Measurements from ENCODE around the gene SYTL2.
"Not testable (repeated sequence)": the region's sequence is repeated elsewhere in the genome, so short reads cannot be mapped to it uniquely, and the experiment has no call there.

SYTL2 gene

DNA sequence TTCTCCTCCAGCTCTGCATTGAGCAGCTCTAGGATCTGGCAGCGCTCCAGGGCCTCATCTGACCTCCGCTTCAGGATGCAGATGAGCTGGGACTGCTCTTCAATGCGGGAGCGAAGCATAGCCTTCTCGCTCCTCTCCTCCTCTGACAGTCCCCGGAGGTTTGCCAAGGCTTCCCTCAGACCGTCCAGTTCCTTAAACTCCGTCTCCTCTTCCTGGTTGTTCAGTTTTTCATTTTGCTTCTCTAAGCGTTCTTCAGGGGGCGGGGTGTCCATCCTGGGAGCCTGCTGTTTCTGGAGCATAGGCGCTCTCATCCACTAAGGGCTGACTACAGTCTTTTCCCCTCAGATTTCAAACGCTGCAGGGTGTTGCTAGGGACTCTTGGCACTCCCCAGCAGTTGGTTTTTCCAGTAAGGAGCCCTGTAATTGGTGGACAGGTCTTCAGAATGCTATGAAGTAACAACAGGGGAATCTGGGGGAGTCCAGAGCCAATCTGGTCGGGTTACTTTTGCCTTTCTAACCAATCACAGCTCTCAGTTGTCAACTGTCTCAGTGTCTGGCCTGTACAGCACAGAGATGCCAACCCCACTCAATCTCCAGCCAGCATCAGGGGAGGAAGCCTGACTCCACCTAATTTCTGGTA is 125.0 kb downstream of the SYTL2 start, which contains the start of gene CCDC89:
Gene CCDC89, minus strand, starts transcription at position 376 of the 640 bp plus-strand sequence. Its CDS starts 65 bp downstream, at position 311.
- no peak for DNase-seq (ENCODE audit: low read depth in 2 of 2)

DNA sequence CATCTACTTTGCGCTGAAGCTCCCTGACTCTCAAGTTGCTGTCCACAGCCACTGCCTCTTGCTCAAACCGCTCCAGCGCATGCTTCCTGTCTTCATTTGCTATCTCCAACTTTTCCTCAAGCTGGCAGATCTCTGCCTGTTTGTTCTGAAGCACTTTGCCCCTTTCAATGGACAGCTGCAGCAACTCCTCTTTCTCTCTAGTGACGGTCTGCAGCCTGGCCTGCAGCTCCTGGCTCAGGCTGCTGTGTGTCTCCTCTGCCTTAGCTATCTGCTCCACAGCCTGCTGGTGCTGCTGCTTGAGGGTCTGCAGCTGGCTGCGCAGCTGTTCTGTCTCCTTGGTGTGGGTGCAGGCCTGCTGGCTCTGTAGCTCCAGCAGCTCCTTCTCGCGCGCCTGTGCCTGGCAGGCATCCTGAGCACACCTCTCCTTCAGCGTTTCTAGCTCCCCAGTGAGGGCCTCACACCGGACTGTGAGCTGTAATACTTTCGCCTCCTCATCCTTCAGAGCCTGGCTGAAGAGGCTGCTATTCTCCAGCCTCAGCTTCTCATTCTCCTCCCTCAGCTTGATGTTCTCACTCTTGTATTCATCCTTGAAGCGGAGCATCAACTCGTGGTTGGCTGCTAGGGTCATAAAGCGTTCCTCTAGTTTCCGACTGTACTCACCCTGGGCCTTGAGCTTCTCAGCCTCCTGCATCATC is 125.7 kb downstream of the SYTL2 start:
- DNase-seq (ENCODE audit: low read depth in 2 of 2) = no peak

DNA sequence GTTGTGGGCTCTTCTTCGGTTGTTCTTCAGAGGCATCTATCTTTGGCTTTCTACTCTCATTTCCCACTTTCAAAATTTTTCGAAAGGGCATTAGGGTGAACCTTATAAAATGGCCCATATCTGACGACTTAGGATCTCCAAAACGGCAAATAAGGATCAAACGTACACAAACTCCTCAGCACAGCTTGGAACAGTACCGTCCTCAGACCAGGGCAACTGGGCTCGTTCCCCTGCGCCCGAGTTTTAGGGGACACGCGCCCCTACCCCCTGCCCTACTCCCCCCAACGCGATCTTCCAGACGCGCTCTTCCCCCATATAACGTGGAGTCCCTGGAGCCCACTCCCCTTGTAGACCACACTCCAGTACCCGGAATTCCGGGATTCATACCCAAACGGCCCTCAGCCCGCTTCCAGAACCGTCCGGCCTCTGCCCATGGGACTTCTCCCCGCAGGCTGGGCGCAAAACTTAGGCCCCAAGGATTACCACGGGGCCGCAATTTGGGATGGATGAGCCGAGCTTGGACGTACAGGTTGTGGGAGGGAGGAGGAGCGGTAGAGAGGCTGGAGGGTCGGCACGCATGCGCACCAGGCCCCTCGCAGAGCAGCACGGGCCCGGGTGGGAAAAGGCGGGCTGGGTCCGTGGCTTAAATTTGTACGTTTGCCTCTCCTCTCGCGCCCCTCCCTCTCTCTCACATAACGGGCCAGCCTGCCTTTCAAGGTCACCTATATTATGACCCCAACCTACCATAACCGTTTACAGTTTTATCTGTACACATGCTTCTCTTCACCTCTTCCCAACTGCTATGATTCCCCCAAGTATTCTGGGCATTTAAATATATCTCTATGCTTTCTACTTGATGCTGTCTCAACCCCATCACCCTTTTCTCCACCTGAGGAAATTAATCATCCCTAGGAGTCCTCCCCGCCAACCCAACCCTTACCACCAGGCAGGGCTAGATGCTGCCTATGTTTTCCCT is 128.3 kb downstream of the SYTL2 start:
- DNase-seq (ENCODE audit: low read depth in 2 of 2) = peak; percentile 18 to 31

DNA sequence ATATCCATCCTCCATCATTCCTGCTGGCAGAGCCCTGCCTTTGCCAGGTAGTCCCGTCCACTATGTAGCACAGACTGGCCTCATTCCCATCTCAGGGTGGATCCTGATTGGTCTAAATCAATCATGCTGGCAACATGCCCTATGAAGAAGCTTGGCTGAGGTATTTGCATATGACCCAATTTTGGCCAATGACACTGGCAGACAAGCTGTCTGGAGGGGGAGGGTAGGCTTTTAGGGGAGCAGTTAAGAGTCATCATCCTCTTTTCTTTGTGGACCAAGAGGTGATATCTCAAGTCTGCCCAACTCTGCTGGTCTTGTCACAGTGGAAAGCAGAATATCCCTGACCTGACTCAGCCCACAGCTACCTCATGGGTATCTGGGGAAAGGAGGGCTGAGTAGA is 130.0 kb downstream of the SYTL2 start:
- no peak for DNase-seq (ENCODE audit: low read depth in 2 of 2)

DNA sequence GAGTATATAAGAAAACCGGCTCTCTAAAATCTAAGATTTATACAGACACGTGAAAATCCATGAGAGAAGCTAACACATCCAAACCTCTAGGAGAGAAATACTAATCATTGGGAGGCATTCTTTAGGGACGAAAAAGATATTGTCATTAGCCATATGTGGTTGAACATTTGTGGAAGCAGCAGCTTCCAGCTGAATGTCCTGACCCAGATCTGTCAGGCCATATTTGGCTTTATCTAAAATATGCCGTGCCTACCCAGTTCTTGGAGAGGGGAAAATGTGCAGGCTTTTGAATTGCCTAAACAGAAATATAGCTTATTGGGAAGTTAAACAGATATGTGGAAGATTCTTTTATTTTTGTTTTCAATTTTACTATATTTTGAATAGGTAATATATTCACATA is 131.4 kb downstream of the SYTL2 start:
- DNase-seq (ENCODE audit: low read depth in 2 of 2) = no peak

DNA sequence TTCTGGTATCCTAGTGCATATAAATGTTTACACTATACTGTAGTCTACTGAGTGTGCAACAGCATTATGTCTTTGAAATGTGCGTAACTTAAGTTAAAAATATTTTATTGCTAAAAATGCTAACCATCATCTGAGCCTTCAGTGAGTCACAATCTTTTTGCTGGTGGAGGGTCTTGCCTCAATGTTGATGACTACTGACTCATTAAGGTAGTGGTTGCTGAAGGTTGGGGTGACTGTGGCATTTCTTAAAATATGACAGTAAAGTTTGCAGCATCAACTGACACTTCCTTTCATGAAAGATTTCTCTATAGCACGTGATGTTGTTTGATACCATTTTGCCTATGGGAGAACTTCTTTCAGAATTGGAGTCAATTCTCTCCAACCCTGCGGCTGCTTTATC is 137.5 kb downstream of the SYTL2 start:
- DNase-seq (ENCODE audit: low read depth in 2 of 2) = no peak

DNA sequence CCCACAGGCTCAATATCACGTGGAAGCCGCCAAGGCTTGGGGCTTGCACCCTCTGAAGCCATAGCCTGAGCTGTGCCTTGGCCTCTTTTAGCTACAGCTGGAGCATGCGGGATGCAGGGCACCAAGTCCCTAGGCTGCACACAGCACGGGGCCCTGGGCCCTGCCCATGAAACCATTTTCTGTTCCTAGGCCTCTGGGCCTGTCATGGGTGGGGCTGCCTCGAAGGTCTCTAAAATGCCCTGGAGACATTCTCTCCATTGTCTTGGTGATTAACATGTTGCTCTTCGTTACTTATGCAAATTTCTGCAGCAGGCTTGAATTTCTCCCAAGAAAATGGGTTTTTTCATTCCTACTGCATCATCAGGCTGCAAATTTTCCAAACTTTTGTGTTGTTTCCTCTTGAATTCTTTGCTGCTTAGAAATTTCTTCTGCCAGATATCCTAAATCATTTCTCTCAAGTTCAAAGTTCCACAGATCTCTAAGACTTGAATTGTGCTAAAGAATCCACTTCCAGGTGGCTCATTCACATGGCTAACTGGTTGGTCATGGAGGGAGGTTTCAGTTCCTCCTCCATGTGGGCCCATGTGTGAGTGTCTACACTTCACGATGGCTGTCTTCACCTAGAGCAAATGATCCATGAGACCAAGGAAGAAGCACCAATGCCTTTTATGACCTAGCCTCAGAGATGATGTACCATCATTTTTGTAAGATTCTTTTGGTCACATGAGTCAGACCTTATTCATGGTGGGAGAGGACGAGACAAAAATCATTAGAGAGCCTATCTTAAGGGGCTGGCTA is 138.6 kb downstream of the SYTL2 start:
- DNase-seq (ENCODE audit: low read depth in 2 of 2) = no peak

DNA sequence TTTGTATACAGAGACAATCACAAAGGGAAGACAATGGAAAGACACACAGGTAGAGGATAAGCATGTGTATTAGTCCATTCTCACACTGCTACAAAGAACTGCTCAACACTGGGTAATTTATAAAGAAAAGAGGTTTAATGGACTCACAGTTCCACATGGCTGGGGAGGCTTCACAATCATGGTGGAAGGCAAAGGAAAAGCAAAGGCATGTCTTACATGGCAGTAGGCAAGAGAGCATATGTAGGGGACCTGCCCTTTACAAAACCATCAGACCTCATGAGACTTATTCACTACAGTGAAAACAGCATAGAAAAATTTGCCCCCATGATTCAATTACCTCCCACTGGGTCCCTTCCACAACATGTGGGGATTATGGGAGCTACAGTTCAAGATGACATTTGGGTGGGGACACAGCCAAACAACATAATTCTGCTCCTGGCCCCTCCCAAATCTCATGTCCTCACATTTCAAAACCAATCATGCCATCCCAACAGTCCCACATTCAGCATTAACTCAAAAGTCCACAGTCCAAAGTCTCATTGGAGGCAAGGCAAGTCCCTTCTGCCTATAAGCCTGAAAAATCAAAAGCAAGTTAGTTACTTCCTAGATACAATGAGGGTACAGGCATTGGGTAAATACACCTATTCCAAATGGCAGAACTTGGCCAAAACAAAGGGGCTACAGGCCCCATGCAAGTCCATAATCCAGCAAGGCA is 139.8 kb downstream of the SYTL2 start:
- not testable (repeated sequence) for DNase-seq (ENCODE audit: low read depth in 2 of 2)

DNA sequence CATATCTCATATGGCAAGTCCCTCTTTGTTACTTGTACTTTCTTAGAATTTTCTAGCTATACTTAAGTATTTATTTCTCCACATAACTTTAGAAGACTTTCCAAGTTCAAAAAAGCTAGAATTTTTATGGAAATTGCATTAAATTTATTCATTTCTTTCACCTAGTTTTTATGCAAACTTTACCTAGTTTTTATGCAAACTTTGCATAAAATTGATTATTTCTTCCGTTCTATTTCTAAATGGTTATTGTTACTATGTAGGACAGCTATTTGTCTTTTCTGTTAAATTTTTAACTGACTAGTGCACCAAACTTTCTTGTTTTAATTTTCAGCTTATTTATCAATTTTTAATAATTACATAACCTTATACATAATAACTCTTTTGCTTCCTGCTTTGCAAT is 142.8 kb downstream of the SYTL2 start:
- DNase-seq (ENCODE audit: low read depth in 2 of 2) = no peak

DNA sequence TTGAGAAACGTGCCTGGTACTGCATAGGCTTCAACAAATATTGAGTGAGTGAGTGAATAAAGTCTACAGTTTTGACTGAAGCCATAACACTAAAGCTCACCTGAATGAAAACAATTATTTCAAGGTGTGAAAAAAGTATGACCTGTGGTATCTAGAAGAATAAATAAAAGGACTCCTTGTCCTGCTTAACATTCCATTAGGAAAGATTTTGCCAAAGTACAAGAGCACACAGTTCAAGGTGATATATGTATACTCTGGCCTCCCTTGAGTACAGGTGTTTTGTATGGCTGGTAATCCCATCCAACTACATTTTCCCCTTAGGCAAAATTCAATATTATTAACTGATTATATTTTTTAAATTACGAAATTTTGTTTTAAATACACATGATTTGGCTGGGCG is 144.3 kb downstream of the SYTL2 start:
- DNase-seq (ENCODE audit: low read depth in 2 of 2) = no peak

DNA sequence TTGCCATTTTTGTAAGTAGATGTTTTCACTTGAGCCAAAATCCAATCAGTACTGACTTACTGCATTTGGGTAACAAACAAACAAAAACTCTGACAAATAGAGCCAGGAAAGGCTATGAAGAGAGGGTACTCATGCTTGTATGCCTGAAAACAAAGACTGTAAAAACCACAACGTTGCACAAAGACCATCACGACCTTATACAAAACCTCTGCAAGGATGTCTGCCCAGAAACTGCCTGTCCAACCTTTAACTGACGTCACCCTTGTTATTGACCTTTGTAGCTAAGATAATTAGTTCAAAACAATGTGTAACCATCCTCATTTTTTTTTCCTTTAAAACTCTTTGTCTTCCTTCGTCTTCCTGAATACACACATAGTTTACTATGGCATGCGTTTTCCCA is 145.2 kb downstream of the SYTL2 start:
- DNase-seq (ENCODE audit: low read depth in 2 of 2) = no peak

DNA sequence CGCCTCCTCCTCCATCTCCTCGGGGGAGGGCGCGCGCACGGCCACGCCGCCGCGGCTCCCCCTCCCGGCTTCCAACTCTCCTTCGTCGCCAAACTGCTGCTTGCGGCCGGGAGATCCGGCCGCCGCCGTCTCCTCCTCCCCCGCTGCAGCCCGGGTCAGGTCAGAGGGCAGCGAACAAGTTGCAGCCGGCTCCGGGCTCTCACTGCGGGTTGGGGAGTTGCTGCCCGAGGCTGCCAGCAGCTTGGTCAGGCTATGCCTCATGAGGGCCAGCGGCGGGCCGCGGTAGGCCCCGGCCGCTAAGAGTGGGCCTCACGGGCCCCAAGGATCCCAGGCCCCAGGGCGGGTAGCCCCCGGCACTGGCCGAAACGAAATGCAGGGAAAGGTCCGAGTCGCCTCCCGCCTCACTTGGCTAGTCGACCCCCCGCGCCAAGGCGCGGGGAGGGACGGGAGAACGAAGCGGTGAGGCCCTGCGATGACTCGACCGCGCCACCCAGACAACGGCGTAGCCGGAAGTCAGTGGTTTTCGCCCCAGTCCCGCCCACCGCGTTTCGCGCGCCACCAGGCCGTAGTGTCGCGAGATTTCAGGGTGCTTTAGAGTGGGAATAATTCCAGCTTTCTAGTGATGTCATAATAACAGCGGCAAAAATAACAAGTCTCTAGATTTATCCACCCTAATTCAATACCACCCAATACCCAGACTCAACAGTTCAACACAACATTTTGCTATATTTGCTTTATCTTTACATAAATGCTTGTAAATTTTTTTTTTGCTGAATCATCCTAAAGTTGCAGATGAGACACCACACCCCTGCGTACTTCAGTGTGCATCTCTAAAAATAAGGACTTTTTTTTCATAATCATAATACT is 146.1 kb downstream of the SYTL2 start, which contains the start of gene CREBZF:
Gene CREBZF, minus strand, starts transcription at position 515 of the 867 bp plus-strand sequence. Its CDS starts 254 bp downstream, at position 261.
- DNase-seq (ENCODE audit: low read depth in 2 of 2) = peak; percentile 83 to 89

DNA sequence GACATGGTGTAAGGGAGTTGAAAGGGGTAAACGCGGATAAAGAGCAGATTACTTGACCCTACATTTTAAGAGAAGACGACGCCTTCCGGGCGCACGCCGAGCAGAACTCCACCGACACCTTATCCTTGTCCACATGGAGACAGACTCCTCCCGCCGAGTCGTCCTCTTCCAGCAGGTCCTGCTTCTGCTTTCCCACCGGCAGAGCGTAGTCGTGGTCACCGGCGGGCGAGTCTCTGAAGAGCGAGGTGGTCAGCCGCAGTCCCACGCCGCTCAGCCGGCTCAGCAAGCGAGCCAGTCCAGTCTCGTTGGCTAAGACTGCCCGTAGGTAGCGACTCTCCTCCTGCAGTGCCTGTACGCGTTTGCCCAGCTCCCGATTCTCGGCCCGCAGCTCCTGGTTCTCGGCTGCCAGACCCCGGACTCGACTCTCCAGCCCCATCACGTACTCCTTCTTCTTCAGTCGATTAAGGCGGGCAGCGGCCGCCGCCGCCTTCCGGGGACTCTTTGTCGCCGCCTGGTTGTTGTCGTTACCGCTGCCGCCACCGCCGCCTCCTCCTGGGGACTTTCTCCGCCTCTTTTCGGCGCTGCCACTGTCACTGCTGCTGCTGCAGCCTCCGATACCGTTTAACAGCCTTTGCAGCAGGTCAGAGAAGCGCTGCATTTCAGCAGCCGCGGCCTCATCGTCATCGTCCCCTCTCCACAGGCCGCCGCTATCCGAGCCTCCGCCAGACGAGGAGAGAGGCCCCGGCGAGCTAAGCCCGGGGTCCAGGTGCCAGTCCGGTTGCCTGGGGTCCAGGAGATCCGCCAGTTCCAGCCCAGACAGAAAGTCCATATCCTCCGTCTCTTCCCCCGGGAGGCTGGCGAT is 147.0 kb downstream of the SYTL2 start:
- peak; percentile 74 to 77 for DNase-seq (ENCODE audit: low read depth in 2 of 2)

DNA sequence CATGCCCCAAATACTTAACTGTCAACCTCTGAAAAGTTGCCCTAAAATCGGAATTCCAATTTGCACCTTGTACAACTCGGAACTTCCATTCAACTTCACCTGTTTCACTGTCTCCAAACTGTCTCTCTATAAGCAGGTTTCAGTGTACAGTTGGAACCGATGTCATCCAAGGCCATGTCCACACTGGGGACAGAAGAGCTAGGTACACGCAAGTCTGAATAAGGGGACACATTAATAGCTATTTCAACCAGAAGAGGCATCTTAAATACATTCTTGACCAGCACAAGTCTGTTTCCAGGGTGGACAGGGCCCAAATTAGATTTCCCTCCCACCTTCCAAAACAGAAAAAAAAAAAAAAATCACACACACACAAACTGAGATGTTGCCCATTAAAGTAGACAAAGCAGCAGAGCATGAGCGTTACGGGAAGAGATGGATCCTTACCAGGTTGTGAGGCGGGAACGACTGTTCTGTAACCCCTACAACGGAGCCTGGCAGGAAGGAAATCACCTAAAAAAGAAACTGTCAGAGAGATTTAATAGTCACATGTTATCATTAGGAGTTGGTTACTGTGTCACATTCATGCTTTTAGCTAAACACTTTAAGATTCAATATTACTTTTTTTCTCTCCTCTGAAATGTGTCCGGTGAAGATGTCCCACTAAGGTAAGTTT is 147.7 kb downstream of the SYTL2 start:
- DNase-seq (ENCODE audit: low read depth in 2 of 2) = no peak

DNA sequence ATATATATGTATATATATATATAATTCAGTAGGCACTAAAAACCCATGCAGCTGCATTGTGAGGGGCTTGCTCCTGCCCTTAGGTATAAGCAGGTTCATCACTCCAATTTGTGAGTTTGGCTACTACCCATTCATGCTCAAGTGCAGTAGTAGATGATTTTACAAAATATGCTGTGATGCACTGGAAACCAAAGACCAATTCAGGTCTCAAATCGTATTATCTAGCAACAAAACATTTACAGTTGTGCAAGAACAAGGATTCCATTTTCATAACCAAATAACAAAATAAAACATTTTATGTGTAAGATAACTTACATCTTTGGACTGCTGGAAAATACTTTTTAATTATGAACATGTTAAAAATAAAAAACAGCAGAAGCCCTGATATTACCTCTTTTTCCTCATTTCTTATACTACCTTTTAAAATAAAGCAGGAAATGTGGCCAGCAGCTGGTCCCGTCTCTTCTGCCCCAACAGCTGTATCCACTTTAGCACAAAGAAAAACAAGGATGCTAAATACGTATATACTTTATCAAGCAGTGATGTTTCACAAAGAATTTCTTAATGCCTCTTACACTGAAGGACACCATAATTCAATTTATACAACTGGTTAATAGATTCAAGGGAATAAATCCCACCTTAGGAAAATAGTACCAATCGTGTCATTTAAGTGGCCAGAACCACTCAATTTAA is 148.8 kb downstream of the SYTL2 start:
- no peak for DNase-seq (ENCODE audit: low read depth in 2 of 2)

DNA sequence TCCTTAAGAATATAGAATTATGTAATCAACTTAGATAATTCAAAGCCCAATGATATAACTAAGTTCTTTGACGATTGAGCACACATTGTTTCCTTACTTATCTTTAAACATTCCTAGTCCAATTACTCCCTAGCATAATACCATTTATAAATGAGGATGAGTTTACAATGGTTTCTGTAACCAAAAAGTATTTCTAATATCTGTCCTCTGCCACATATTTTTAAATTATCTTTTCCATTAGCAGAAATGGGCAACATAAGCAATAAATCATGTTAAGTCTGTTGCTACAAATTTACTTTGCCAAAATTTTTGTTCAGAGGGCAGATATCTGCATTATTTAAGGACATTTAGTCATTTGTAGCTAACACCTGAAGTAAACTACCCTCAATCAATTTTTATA is 152.8 kb downstream of the SYTL2 start:
- DNase-seq (ENCODE audit: low read depth in 2 of 2) = no peak

DNA sequence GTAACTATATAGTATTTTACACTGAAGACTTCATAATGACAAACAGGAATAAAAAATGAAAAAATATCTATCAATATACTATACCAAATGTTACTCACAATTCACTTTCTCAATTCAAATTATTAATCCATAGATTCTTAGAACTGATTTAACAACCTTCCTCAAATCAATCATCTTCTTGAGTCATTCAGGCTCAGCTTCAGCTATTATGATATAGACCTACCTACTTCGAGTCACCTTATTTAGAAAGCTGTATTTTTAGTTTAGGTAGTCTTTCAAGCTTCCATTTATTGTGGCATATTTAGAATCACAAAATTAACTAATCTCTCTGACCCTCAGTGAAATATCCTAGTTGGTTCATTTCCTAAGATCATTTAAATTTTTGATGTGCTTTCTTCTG is 154.2 kb downstream of the SYTL2 start:
- no peak for DNase-seq (ENCODE audit: low read depth in 2 of 2)

DNA sequence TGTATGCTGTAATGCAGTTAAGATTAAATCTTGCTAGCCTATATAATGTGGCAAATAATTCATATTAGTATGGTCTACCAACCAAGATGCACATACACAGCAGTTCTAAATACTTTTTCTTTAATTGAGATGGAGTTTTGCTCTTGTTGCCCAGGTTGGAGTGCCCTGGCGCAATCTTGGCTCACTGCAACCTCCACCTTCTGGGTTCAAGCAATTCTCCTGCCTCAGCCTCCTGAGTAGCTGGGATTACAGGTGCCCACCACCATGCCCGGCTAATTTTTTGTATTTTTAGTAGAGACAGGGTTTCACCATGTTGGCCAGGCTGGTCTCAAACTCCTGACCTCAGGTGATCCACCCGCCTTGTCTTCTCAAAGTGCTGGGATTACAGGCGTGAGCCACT is 156.6 kb downstream of the SYTL2 start:
- DNase-seq (ENCODE audit: low read depth in 2 of 2) = not testable (repeated sequence)

All from stimulated activated CD8-positive, alpha-beta memory T cell treated with anti-CD3 and anti-CD28 coated beads, Interleukin-7, amount 100 ng/mL, for 1 hour (primary cell).